BLaER1 treated with 17β-estradiol and CSF1 and Interleukin-3, amounts not matched to agents 10 nM and 100 nM (cell line): ENCODE measurements around the gene ACOX3.
"Not testable (repeated sequence)": the region's sequence is repeated elsewhere in the genome, so short reads cannot be mapped to it uniquely, and the experiment has no call there.

Experiments
- H3K27ac ChIP-seq, 11 experiments: shearing (Covaris generic); formaldehyde crosslinking; 2 replicates each; pipeline ENCODE4 v1.8.1; 2022
- H3K27me3 ChIP-seq, 11 experiments: shearing (Covaris generic); formaldehyde crosslinking; 2 replicates each; pipeline ENCODE4 v1.8.1; 2022
- H3K36me3 ChIP-seq, 11 experiments: shearing (Covaris generic); formaldehyde crosslinking; 2 replicates each; pipeline ENCODE4 v1.8.1; 2022
- H3K4me1 ChIP-seq, 10 experiments: shearing (Covaris generic); formaldehyde crosslinking; 2 replicates each; pipeline ENCODE4 v1.8.1; 2022
- H3K4me2 ChIP-seq, 11 experiments: shearing (Covaris generic); formaldehyde crosslinking; 2 replicates each; pipeline ENCODE4 v1.8.1; 2022
- H3K4me3 ChIP-seq, 10 experiments: shearing (Covaris generic); formaldehyde crosslinking; 2 replicates each; pipeline ENCODE4 v1.8.1; 2022
- H3K9ac ChIP-seq, 11 experiments: shearing (Covaris generic); formaldehyde crosslinking; 2 replicates each; pipeline ENCODE4 v1.8.1; 2022
- H3K9me3 ChIP-seq, 11 experiments: shearing (Covaris generic); formaldehyde crosslinking; replicated peaks in 1 of 11; 2 replicates each; pipeline ENCODE4 v1.8.1; 2022
- H4K20me1 ChIP-seq, 11 experiments: shearing (Covaris generic); formaldehyde crosslinking; 2 replicates each; pipeline ENCODE4 v1.8.1; 2022
- Cebpa-rat ChIP-seq, 11 experiments: shearing (Covaris generic); IDR thresholded peaks; 2 replicates each; pipeline ENCODE4 v1.8.1; 2022

Gene ACOX3

DNA sequence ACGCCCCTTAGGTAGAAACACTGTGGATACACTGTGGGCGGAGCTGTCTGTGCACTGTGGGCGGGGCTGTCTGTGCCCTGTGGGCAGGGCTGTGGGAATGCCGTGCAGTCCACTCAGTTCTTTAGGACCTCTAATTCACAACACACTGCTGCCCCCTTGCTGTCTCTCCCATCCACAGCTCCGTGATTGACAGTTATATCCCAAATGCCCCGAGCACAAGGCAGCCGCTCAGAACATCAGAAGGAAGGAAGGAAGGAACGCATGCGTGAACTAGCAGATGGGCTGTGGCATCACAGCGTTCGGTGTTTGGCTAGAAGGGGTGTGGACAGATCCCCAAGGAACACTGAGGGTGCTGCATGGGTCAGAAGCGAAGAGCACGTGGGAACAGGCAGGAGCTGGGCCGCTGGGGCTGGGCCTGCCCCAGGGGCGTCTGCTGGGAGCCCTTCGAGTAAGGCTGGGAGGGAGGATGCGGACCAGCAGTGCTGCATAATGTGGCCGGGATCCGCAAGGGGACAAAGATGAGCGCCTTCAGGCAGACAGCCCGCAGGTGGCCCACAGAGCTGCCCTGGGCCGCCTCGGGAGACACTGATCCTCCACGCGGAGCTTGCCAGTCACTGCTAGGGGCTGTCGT is 29.8 kb downstream of the ACOX3 start:
- Histone ChIP-seq H3K27ac (peak overlapping the region in 8 of 11 experiments; percentile 9 to 68 (median 44); a peak in 12 of 22 replicates), H3K4me2 (peak overlapping the region; percentile 72 to 91 (median 77)), H3K4me1 (peaks cover 29 to 45% (median 43%) of the 10 kb centered on the region in 10 experiments), H3K9me3 (peaks cover 7 to 13% (median 12%) of the 10 kb centered on the region in 11 experiments; a peak in 20 of 22 replicates), H3K4me3 (peak overlapping the region in 4 of 10 experiments; percentile 3 to 41 (median 12); a peak in 5 of 20 replicates), H4K20me1 (peaks cover 0 to 59% (median 20%) of the 10 kb centered on the region in 11 experiments; a peak in 14 of 22 replicates), H3K9ac (peak overlapping the region in 7 of 11 experiments; percentile 5 to 65 (median 55); a peak in 13 of 22 replicates), H3K27me3 (no peaks in the 10 kb centered on the region), H3K36me3 (peaks cover 28 to 59% (median 44%) of the 10 kb centered on the region in 11 experiments)
- TF ChIP-seq Cebpa-rat (IDR thresholded peaks at IDR 0.05): no peak

- no peaks in the 10 kb centered on the region for H3K27me3 ChIP-seq
- peaks cover 28 to 59% (median 44%) of the 10 kb centered on the region in 11 experiments for H3K36me3 ChIP-seq
- no peak overlapping the region for H3K4me3 ChIP-seq
- peaks cover 29 to 51% (median 47%) of the 10 kb centered on the region in 10 experiments for H3K4me1 ChIP-seq
- no peak for TF ChIP-seq Cebpa-rat (IDR thresholded peaks at IDR 0.05)
- peak overlapping the region; percentile 72 to 91 (median 77) for H3K4me2 ChIP-seq
- H3K9me3 ChIP-seq: peaks cover 7 to 18% (median 16%) of the 10 kb centered on the region in 11 experiments; a peak in 20 of 22 replicates
- no peak overlapping the region for H3K27ac ChIP-seq
- peaks cover 0 to 56% (median 20%) of the 10 kb centered on the region in 11 experiments; a peak in 14 of 22 replicates for H4K20me1 ChIP-seq
- H3K9ac ChIP-seq: no peak overlapping the region
Measured at GRCh38 chr4:8410066-8410625, 30.4 kb downstream of the ACOX3 start.

GRCh38 chr4:8409264-8410065 is 31.1 kb downstream of the ACOX3 start:
- H3K9me3 ChIP-seq: peaks cover 7 to 19% (median 16%) of the 10 kb centered on the region in 11 experiments; a peak in 20 of 22 replicates
- no peak overlapping the region for H3K27ac ChIP-seq
- H4K20me1 ChIP-seq: peaks cover 0 to 60% (median 20%) of the 10 kb centered on the region in 11 experiments; a peak in 13 of 22 replicates
- H3K4me1 ChIP-seq: peaks cover 29 to 58% (median 53%) of the 10 kb centered on the region in 10 experiments
- peak overlapping the region; percentile 72 to 91 (median 77) for H3K4me2 ChIP-seq
- no peak for TF ChIP-seq Cebpa-rat (IDR thresholded peaks at IDR 0.05)
- H3K36me3 ChIP-seq: peaks cover 24 to 59% (median 43%) of the 10 kb centered on the region in 11 experiments
- H3K9ac ChIP-seq: no peak overlapping the region
- no peaks in the 10 kb centered on the region for H3K27me3 ChIP-seq
- H3K4me3 ChIP-seq: no peak overlapping the region

DNA sequence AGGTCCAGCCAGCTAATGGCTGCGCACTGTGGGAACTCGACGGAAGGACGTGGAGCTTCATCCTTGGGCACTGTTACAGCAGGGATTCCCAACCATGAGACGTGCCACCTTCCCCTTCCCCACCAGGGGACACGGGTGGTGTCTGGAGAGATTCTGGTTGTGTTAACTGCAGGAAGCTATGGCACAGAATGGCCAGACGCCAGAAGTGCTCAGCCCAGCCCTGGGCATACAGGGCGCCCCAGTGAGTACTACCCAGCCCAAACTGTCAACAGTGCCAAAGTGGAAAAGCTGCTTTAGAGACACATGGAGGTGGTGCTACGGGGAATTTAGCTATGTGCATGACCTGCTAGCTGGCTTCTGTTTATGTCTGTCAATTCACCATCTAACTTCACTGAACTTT is 32.8 kb downstream of the ACOX3 start:
- no peak overlapping the region for H3K27ac ChIP-seq
- no peak overlapping the region for H3K9ac ChIP-seq
- H4K20me1 ChIP-seq: peaks cover 0 to 63% (median 16%) of the 10 kb centered on the region in 11 experiments; a peak in 13 of 22 replicates
- peaks cover 41 to 70% (median 66%) of the 10 kb centered on the region in 10 experiments for H3K4me1 ChIP-seq
- no peak overlapping the region for H3K4me3 ChIP-seq
- H3K36me3 ChIP-seq: peaks cover 14 to 43% (median 28%) of the 10 kb centered on the region in 11 experiments
- no peak overlapping the region for H3K4me2 ChIP-seq
- TF ChIP-seq Cebpa-rat (IDR thresholded peaks at IDR 0.05): no peak
- H3K27me3 ChIP-seq: no peaks in the 10 kb centered on the region
- peaks cover 7 to 19% (median 16%) of the 10 kb centered on the region in 11 experiments; a peak in 20 of 22 replicates for H3K9me3 ChIP-seq

GRCh38 chr4:8407316-8407715 is 33.2 kb downstream of the ACOX3 start:
- Histone ChIP-seq H3K4me1 (peaks cover 45 to 70% (median 66%) of the 10 kb centered on the region in 10 experiments), H3K27ac (no peak overlapping the region), H3K4me2 (no peak overlapping the region), H3K4me3 (no peak overlapping the region), H3K27me3 (no peaks in the 10 kb centered on the region), H3K36me3 (peaks cover 14 to 38% (median 28%) of the 10 kb centered on the region in 11 experiments), H3K9ac (no peak overlapping the region), H3K9me3 (peaks cover 7 to 19% (median 16%) of the 10 kb centered on the region in 11 experiments; a peak in 20 of 22 replicates), H4K20me1 (peaks cover 0 to 58% (median 16%) of the 10 kb centered on the region in 11 experiments; a peak in 12 of 22 replicates)
- TF ChIP-seq Cebpa-rat (IDR thresholded peaks at IDR 0.05): no peak

- H3K27ac ChIP-seq, H3K4me3 ChIP-seq, H3K4me2 ChIP-seq, H3K9ac ChIP-seq, H3K27me3 ChIP-seq: not testable (repeated sequence)
- Histone ChIP-seq H3K9me3 (peaks cover 7 to 19% (median 16%) of the 10 kb centered on the region in 11 experiments; a peak in 20 of 22 replicates), H4K20me1 (peaks cover 0 to 54% (median 13%) of the 10 kb centered on the region in 11 experiments; a peak in 12 of 22 replicates), H3K4me1 (peaks cover 47 to 70% (median 66%) of the 10 kb centered on the region in 10 experiments), H3K36me3 (peaks cover 14 to 38% (median 28%) of the 10 kb centered on the region in 11 experiments)
Measured at GRCh38 chr4:8406887-8407286, 33.6 kb downstream of the ACOX3 start.

DNA sequence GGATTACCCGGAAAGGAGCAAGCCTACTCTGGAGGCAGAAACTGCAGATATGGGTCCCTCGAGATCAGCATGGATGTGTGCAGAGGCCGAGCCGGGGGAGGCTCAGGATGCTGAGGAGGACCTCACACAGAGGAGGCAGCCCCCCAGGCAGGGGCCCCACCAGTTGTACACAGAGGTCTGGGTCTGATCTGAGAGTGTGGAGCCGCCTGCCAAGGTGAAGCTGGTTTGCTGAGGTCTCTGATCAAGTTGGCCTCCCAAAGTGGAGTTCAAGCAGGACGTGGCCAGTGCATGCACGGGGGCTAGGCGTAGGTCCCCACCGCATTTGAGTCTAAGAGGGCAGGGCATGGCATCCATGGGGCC is 35.0 kb downstream of the ACOX3 start:
- no peak for TF ChIP-seq Cebpa-rat (IDR thresholded peaks at IDR 0.05)
- H3K4me3 ChIP-seq: no peak overlapping the region
- H4K20me1 ChIP-seq: peaks cover 0 to 41% (median 9%) of the 10 kb centered on the region in 11 experiments; a peak in 12 of 22 replicates
- H3K4me2 ChIP-seq: peak overlapping the region in 4 of 11 experiments; percentile 77 to 98 (median 92); a peak in 5 of 22 replicates
- H3K36me3 ChIP-seq: peaks cover 14 to 38% (median 28%) of the 10 kb centered on the region in 11 experiments
- H3K27me3 ChIP-seq: no peaks in the 10 kb centered on the region
- H3K27ac ChIP-seq: no peak overlapping the region; a peak in 1 of 22 replicates
- no peak overlapping the region for H3K9ac ChIP-seq
- H3K9me3 ChIP-seq: peaks cover 7 to 19% (median 16%) of the 10 kb centered on the region in 11 experiments; a peak in 20 of 22 replicates
- H3K4me1 ChIP-seq: peaks cover 44 to 70% (median 66%) of the 10 kb centered on the region in 10 experiments

- TF ChIP-seq Cebpa-rat (IDR thresholded peaks at IDR 0.05): no peak
- peaks cover 14 to 38% (median 28%) of the 10 kb centered on the region in 11 experiments for H3K36me3 ChIP-seq
- peak overlapping the region in 1 of 11 experiments; percentile 76; a peak in 1 of 22 replicates for H3K27ac ChIP-seq
- H3K4me3 ChIP-seq: no peak overlapping the region
- H3K9ac ChIP-seq: peak overlapping the region in 3 of 11 experiments; percentile 23 to 51 (median 24); a peak in 3 of 22 replicates
- H3K4me1 ChIP-seq: peaks cover 38 to 70% (median 66%) of the 10 kb centered on the region in 10 experiments
- peak overlapping the region in 9 of 11 experiments; percentile 77 to 98 (median 91); a peak in 15 of 22 replicates for H3K4me2 ChIP-seq
- H3K27me3 ChIP-seq: no peaks in the 10 kb centered on the region
- H3K9me3 ChIP-seq: peaks cover 7 to 19% (median 16%) of the 10 kb centered on the region in 11 experiments; a peak in 20 of 22 replicates
- peaks cover 0 to 36% (median 4%) of the 10 kb centered on the region in 11 experiments; a peak in 12 of 22 replicates for H4K20me1 ChIP-seq
Measured at GRCh38 chr4:8404791-8405515, 35.6 kb downstream of the ACOX3 start.
